UCSD-AML1 (cell line): ENCODE data around the gene EN1.
A peak's percentile ranks its signal among the peaks of the same experiment; 100 is the strongest.

Source experiments
- DNase-seq: peaks from one replicate; lab custom pipeline; 2025; ENCODE audit not compliant: unreplicated experiment; lab: John Stamatoyannopoulos, UW

EN1 gene

DNA sequence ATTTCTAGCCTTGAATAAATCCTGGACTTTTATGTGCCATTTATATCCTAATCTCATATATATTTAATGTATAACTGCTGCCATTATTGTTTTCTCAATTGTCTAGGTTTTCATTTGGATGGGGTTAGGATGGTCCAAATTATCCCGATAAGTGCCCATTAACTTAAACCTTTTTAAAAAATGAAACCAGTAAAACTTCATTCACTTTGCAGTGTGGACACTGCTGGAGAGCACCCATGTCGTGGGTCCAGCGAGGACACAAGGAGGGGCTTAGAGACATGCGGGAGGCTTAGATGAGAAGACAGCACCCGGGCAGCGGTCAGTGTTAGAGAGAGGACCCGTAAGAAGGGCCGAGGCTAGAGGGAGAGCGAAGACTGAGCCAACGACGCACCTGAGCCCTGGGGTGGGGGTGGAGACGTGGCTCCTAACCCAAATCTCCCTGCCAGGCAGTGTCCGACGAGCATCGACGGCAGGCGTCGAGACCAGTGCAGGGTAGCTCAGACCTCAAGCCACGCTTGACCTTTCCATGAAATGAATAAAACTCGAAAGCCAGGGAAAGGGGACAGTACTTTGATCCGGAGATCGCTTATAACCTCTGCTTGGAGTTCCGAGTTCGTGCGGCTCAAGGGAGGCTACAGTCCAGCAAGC, 9.0 kb upstream of the EN1 start:
- no peak for DNase-seq

GRCh38 chr2:118855451-118856279, 8.2 kb upstream of the EN1 start:
- peak; percentile 78 for DNase-seq

GRCh38 chr2:118854507-118855345, 7.3 kb upstream of the EN1 start:
- no peak for DNase-seq

GRCh38 chr2:118853651-118854291, 6.3 kb upstream of the EN1 start:
- DNase-seq: no peak

GRCh38 chr2:118853129-118853640, 5.7 kb upstream of the EN1 start:
- no peak for DNase-seq

DNA sequence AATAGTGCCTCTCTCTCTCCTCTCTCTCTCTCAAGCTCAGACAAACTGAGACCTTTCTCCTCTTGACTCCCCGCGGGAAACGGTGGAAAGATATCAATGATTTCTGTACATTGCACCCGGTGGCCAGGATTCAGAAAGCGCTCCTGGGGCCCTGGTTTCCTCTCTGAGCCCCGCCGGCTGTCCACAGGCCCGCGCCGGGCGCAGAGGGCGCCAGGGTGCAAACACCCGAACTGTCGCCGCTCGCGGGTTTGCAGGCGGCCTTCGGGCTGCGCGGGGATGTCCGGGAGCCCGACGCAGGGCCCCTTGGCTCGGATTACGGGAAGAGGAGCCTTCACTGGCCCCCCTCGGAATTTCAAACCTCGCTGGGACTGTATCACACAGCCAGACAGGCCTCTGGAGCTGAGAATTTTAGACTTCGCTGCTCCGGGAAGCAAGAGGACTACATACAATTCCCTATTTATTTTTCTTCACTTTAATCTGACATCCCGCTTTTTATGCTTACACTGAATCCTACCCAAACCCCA, 5.2 kb upstream of the EN1 start:
- no peak for DNase-seq

DNA sequence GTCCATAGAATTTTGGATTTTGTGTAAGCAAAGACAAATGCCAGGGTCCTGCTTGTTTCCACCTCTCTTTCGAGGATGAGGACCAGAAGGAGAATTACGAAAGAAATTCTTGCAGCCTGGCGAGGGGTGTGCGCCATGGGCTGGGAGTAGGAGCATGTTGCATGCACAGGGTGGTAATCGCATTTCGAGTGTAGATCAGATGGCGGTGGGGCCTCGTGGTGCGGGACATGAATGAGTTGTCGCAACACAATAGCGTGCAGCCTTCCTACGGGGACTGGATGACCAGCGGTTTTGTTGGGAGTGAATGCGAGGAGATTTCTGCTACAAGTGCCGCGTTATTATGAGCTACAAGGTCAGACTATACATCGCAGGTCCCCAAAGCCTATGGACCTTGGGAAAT, 4.2 kb upstream of the EN1 start:
- DNase-seq: no peak

GRCh38 chr2:118850901-118851415, 3.5 kb upstream of the EN1 start:
- no peak for DNase-seq

DNA sequence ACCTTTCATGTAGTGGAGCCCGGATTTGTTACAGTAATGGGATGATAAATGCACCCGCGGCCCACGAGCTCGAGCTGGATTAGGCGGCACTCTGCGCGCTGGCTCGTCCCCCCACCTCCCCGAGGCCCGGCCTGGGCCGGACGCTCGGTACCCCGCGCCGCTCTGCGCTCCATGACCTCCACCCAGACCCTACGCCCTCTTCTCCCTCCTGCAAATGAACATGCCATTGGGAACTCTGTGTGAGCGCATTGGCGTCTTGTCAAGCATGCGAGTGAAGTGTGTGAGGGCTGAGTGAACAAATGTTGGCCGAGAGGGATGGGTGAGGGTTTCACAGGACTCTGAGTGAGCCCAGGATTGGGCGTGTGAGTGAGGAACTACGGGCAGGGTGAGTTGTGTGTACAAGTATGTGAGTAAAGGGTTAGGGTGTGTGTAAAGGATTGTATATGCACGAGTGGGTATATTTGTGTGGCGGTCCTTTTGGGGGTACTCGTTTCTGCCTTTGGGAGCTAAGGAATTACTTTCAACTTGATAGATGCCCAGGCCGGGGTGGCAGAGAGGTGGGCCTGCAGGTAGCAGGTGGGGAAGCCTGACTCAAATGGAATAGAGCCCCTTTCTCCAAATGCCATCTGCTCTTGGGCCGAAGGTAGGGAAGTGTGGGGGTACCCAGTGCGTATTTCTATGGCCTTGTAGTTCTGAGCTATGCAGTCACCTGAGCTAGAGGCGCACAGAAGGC, 2.9 kb upstream of the EN1 start:
- DNase-seq: no peak

- DNase-seq: no peak
Measured at GRCh38 chr2:118849226-118850167, 2.0 kb upstream of the EN1 start.

- no peak for DNase-seq
Measured at GRCh38 chr2:118848381-118849225, 1.2 kb upstream of the EN1 start.

GRCh38 chr2:118847762-118848172, 319 bp upstream of the EN1 start:
- DNase-seq: no peak

- DNase-seq: no peak
Measured at GRCh38 chr2:118846442-118846952, 951 bp downstream of the EN1 start.

DNA sequence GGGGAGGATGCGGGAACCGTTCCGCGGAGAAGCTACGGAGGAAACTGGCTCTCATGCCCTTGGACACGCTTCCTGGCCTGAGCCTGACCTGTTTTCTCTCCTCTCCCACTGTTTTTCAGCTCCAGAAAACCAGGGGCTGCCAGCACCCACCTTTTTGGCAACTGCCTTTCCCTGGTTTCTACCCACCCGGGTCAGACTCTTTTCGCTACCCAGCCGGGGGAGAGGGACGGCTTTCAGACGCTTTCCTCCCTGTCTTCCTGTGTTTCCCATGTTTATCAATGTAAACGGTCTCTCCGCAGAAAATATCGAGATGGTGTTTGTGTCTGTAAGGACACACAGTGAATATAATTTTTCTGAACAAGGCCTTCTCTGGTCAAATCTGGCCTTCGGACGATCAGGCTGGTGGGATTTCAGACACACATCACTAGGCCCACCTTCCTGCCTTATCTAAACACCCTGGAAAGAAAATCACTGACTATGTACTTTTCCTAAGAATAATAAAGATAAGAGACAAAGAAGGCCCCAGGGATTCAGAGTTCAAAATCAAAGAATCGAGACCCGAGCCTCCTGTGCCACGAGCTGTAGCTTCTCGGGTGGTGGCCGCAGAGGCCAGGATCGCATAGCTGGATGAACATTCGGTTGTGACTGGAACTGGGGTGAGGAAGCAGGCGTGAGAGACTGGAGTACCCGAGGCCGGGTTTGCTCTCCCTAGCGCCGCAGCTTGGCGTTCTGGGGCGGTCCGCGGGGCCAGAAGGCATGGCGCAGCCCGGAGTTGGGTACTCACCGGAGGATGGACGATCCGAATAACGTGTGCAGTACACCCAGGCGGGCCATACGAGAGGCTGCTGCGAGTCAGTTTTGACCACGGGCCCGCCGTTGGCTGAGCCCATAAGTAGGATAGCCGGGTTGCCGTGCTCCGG, 1.7 kb downstream of the EN1 start:
- DNase-seq: no peak

DNA sequence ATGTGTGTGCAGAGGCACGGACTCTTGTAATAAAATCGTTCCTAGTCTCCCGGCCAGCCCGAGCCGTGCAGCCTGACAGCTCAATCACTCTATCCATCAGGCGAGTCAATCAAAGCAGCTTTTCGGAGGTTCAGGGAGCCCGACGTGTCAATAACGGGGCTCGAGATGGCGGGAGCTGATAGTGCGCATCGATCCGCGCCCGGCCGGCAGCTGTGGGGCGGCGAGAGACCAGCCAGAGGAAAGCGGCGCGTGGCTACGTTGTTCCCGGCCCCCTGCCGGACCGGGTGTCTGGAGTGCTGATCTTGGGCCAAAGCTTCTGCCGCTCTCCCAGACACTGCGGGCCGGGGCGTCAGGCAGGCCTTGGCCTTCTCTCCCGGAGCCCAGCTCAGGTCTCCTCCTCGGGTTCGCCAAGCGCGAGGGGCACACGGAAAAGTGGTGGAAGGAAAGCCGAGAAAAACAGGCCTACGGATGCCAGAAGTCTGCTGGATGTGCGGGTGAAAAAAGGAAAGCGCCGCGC, 2.4 kb downstream of the EN1 start:
- no peak for DNase-seq

- DNase-seq: no peak
Measured at GRCh38 chr2:118844261-118845004, 3.0 kb downstream of the EN1 start.
